GM18861 (cell line): Measurements from ENCODE around the gene RGMB.
A peak's percentile ranks its signal among the peaks of the same experiment; 100 is the strongest.
"Not testable (repeated sequence)": the region's sequence is repeated elsewhere in the genome, so short reads cannot be mapped to it uniquely, and the experiment has no call there.

Source experiments
- ATAC-seq: cut with Tn5 transposase; IDR thresholded peaks from one replicate; pipeline ENCODE4 v1.9.1; 2021; ENCODE audit not compliant: unreplicated experiment

Gene RGMB, protein sequence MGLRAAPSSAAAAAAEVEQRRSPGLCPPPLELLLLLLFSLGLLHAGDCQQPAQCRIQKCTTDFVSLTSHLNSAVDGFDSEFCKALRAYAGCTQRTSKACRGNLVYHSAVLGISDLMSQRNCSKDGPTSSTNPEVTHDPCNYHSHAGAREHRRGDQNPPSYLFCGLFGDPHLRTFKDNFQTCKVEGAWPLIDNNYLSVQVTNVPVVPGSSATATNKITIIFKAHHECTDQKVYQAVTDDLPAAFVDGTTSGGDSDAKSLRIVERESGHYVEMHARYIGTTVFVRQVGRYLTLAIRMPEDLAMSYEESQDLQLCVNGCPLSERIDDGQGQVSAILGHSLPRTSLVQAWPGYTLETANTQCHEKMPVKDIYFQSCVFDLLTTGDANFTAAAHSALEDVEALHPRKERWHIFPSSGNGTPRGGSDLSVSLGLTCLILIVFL

DNA sequence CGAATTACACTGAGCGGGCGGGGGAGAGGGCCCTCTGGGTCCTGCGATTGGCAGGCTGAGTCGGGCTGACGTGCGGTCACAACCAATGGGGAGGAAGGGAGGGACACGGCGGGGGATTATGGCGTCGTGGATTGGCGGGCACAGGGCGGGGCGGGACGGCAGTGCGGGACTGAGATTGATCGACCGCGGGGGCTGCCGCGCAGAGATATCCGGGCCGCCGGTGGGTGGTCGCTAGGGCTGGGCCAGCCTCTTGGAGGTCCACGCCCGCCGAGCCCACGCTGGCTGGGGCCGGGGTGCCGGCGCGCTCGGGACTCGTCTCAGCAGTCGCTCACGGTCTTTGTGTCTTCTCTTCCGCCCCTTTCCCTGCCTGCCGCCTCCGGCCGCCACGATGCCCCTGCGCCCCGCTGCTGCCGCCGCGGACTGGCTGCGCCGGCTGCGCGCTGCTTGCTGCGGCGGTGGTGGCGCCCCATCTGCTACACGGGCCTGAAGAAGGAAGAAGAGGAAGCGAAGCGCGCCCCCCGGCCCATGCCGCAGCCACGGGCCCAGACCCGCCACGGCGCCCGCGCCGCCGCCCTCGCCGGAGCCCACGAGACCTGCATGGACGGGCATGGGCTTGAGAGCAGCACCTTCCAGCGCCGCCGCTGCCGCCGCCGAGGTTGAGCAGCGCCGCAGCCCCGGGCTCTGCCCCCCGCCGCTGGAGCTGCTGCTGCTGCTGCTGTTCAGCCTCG, at the start of gene RGMB:
Gene RGMB (plus strand): TSS at position 200 of the 728 bp plus-strand sequence. CDS start 408 bp downstream, at position 608.
- peak; percentile 66 for ATAC-seq

DNA sequence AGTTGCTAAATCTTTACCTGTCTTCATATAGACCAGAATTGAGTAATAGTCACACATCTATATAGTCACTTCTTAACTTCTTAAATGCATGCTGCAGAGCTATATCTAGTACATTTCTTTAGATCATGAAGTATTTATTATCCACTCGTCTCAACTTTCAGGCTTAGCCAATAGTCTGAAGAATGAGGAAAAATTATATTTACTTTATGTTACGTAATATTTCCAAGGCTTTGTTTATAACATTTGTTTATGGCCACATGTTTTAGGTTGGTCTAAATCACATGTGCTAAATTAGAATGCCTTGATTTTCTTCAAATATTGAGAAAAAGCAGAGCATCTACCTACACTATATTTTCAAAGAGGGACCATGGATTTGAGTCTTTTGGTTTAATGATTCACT, 47.2 kb upstream of the RGMB start:
- ATAC-seq, result no peak

DNA sequence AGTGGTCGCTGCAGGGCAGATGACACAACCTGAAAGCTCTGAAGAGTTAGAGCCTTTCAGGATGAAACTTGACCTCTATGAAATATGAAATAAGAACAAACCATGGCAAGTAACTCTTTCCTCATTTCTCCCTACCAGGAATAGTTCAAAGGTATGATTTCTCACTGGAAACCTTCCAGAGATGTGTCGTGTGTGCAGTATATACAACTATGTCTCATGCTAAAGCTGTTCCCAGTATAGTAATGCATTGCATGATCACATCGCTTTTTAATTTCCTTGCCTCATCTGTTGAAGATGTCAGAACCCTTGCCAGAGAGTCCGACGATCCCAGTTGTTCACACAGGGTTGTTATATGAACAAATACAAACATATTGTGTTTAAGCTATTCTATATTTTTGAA, 45.8 kb upstream of the RGMB start:
- no peak for ATAC-seq

DNA sequence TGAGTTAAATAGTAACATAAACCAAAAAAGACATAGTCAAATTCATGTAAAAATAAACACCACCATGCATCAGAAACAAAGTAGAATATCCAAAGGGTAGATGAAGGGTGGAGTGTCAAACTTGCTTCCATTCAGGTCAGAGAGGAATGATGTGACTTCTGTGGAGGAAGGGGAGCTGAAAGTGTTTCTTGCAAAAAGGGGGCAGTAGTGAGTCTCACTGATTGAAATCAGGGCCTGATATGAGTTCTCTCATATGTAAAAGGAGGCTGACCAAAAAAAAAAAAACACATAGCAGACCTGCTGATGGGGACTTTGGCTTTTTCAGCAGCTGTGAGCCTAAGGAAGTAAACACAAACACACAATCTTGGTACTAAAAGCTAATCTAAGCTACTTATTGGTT, 38.8 kb upstream of the RGMB start:
- no peak for ATAC-seq

DNA sequence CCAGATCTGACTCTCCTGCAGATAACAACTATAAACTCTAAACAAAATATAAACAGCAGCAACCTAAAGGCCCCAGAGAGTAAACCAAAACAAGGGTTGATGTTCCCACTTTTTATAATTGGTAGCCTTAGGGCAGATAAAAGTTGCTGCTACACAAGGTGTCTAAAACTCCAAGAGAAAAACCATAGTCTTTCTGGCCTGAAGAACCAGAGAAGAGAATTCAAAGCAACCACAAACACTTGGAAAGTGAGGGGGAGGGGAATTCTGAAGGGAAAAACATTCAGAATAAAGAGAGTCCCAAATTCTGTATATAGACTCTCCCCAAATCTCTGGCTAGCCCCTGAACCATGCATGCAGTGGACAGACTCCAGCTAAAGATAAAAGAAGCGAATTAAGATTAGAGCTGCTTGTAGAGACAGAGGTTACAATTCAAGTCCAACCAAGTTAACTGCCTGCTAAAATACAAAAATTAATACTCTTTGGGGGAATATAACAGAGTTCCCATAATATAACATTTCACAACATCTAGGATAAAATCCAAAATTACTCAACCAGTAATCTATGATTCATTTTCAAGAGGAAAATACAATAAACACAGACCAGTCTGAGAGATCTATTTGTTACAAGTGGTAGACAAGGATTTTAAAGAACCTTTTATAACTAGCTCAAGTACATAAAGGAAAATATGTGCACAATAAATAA, 37.5 kb upstream of the RGMB start:
- ATAC-seq, result no peak

DNA sequence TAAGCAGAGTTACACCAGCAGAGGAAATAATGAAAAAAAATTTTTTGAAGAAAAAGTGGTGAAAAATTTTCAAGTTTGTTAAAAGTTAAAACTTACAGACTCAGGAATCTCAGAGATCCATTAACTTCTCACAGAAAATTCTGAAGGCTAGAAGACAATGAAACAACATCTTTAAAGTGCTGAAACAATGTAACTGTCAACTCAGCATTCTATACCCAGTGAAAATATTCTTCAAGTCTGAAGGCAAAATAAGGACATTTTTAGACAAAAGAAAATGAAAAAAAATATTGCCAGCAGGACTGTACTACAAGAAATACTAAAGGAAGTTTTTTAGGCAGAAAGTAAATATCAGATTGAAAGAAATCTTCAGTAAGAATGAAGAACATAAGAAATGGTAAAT, 36.7 kb upstream of the RGMB start:
- ATAC-seq, result no peak

DNA sequence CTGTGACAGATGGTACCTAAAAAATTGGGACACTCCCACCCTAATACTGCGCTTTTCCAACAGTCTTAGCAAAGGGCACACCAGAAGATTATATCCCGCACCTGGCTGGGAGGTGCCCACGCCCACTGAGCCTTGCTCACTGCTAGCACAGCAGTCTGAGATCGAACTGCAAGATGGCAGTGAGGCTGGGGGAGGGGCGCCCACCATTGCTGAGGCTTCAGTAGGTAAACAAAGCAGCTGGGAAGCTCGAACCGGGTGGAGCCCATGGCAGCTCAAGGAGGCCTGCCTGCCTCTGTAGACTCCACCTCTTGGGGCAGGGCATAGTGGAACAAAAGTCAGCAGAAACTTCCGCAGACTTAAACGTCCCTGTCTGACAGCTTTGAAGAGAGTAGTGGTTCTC, 36.0 kb upstream of the RGMB start:
- not testable (repeated sequence) for ATAC-seq

DNA sequence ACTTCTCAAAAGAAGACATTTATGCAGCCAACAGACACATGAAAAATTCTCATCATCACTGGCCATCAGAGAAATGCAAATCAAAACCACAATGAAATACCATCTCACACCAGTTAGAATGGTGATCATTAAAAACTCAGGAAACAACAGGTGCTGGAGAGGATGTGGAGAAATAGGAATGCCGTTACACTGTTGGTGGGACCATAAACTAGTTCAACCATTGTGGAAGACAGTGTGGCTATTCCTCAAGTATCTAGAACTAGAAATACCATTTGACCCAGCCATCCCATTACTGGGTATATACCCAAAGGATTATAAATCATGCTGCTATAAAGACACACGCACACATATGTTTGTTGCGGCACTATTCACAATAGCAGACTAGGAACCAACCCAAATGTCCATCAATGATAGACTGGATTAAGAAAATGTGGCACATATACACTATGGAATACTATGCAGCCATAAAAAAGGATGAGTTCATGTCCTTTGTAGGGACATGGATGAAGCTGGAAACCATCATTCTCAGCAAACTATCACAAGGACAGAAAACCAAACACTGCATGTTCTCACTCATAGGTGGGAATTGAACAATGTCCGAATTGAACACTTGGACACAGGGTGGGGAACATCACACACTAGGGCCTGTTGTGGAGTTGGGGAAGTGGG, 34.8 kb upstream of the RGMB start:
- ATAC-seq, result not testable (repeated sequence)

DNA sequence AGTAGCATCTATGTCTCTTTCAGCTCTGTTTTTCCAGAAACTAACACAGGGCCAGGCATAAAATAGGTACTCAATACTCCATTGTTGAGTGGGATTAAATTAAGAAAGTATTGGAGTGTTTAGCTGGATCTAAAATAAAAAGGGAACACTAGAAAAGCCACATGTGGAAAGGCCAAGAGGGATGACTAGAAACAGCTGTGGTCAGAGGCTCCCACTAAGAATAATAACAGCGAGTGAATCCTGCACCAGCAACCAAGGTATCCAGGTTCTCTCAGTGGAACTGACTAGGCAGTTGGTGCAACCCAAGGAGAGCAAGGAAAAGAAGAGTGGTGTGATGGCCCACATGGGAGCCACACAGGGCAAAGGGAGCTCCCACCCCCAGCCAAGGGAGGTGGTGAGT, 31.5 kb upstream of the RGMB start:
- no peak for ATAC-seq

DNA sequence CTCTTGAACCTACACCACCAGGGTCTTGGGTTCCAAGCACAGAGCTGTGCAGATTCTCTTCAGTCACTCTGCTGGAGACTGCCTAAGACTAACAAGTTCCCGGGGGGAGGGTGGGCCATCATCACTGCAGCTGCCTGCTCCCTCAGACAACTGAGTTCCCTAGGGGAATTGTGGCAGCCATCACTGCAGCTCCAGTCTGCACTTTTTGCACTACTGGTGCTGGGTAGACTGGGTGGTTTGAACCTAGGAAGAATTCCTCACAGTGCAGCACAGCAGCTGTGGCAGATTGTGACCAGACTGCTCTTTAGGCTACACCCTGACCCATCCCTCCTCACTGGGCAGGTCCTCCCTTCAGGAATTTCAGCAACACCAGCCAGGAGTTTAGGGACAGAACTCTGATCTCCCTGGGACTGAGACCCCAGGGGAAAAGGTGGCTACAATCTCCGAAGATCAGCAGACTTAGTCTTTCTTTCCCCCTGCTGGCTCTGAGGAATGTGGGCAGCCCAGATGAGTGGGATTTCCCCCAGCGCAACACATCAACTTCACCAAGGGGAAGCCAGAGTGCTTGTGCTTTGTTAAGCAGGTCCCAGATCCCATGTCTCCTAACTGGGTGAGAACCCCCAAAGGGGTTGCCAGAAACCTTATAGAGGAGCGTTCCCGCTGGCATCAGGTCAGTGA, 30.9 kb upstream of the RGMB start:
- ATAC-seq, result no peak

DNA sequence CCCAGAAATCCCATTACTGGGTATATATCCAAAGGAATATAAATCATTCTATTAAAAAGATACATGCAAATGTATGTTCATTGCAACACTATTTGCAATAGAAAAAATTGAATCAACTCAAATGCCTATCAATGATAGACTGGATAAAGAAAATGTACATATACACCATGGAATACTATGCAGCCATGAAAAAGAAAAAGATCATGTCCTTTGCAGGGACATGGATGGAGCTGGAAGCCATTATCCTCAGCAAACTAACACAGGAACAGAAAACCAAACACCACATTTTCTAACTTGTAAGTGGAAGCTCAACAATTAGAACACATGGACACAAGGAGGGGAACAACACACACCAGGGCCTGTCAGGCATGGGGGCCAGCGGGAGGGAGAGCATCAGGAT, 25.2 kb upstream of the RGMB start:
- ATAC-seq, result not testable (repeated sequence)

DNA sequence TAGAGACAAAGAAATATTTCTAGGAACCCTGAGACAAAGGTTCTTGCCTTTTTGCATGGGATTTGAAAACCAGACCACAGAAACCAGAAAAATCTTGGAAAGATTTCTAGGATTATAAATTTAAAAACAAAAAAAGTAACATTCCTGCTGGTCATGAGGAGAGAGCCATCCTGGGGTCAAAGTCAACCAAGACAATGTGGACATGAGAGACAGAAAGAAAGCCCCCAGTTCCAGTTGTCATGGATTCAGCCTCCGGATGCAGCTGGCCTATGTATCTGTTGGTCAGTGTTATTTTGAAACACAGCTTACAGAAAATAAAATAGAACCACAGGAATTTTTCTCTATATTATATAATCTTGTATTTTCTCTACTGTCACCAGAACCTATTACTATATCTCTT, 24.4 kb upstream of the RGMB start:
- ATAC-seq, result no peak

DNA sequence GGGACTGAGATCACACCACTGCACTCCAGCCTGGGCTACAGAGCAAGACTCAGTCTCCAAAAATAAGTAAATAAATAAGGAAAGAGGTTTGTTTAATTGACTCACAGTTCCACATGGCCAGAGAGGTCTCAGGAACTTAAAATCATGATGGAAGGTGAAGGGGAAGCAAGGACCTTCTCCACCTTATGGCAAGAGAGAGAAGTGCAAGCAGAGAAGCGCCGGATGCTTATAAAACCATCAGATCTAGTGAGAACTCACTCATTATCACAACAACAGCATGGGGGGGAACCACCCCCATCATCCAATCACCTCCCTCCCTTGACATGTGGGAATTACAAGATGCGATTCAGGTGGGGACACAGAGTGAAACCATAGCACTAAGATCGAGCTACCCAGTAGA, 22.8 kb upstream of the RGMB start:
- ATAC-seq, result no peak

DNA sequence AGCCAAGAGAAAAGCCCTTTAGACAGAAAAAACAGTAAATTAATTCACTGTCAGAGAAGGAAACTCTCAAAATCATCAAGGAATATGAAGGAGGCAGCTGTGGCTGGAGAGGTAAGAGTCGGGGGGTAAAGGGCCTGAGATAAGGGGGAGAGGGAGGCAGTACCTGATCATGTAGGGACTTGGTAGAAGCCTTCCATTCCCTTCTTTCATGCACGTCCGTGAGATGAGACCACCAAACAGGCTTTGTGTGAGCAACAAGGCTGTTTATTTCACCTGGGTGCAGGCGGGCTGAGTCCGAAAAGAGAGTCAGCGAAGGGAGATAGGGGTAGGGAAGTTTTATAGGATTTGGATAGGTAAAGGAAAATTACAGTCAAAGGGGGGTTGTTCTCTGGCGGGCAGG, 21.1 kb upstream of the RGMB start:
- ATAC-seq, result not testable (repeated sequence)

DNA sequence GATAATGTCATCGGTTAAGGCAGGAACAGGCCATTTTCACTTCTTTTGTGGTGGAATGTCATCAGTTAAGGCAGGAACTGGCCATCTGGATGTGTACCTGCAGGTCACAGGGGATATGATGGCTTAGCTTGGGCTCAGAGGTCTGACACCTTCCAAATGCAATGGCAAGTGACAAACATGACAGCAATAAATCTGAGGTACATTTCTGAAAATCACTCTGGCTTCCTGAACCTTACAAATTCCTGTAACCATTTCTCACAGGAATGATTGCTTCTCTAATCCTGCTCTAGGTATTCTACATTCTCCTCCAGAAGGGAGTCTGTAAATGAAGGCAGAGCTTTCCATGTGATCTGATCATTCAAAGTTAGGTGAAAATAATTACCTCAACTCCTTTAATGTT, 20.7 kb upstream of the RGMB start:
- not testable (repeated sequence) for ATAC-seq

DNA sequence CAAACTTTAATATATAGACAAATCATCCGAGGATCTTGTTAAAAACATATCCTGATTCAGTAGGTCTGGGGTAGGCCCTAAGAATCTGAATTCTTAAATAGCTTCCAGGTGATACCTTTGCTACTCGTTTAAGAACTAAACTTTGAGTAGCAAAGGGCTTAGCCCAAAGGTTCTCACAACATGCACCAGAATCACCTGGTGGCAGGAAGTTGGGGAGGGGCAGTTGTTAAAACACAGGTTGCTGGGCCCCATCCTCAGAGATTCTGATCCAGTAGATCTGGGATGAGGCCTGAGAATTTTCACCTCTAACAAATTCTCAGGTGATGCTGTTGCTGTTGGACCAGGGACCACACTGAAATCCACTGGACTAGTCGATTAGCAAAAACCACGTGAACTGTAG, 20.0 kb upstream of the RGMB start:
- no peak for ATAC-seq

DNA sequence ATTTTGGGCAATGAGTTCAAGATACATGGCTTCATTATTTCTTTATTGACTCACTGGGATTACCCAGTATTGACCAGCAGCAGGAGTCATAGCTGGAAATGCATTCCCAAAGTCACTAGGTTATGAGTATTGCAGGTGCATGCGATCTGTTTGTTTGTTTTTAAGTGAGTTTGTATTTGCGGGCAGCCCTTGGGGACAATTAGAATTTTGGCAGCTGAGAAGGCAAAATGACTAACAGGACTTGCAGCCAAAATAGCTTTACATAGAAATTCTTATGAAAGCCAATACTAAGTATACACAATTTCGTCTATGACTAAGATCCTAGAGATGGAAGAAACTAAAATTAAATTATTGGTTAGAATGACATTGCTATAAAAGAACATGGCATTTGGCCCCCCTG, 18.1 kb upstream of the RGMB start:
- ATAC-seq, result no peak

DNA sequence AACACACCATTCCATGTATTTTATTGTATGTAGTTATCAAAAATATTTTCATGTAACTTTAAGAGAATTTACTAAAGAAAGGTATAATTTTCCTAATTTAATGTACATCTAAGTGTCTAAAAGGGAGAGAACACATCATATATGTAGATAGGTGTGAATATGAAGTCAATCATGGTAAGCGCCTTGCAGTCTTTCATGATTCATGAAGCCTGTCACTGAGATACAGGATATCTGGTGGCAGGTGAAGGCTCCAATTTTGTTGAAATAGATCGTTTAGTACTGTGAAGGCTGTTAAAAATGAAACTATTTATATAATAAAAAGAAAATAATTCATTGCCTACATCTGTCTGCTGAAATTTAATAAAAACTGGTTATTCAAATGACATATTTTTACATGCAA, 15.5 kb upstream of the RGMB start:
- no peak for ATAC-seq

DNA sequence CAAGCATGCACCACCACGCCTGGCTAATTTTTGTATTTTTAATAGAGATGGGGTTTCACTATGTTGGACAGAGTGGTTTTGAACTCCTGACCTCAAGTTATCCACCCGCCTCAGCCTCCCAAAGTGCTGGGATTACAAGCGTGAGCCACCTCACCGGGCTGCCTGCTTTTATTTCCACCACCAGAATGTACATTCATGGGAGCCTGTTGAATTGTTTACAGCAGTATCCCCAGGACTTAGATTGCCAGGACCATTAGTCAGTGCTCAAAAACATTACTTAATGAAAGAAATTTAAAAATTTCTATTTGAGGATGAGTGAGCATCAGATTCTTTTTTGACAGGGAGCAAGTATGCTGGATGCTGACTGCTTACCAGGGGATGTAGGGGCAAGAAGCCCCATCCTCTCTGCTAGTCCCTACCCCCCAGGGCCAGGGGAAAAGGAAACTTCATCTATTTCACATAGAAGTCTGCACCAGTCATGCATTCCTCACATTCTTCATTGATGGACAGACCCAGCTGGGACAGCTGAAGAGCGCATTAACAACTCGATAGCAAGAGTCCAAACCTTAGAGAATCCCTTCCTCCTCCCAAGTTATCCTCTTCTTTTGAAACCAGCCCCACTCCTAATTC, 10.3 kb upstream of the RGMB start:
- no peak for ATAC-seq

DNA sequence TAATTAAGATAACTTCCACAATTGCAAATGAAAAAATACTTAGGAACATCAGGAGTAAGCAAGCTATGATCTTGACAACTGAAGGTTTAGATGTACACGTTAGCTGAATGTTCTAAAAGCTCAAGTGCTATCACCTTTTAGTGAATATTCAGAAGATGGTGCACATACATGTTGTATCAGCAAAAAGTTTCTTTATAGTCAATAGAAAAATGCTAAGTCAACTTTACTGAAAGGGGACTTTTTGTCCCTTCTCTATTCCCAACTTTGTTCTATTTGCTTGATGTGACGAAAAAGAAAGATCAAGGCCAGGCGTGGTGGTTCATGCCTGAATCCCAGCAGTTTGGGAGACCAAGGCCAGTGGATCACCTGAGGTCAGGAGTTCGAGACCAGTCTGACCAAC, 7.6 kb upstream of the RGMB start:
- ATAC-seq, result no peak
